SK-N-SH (cell line): ENCODE measurements around the gene FOXO1. TPM values are rescaled to one million over a fixed set of nuclear protein-coding genes. Genes with fewer than 3 reads are reported as not detected.

Experiments
- CTCF ChIA-PET: fragments of 300-600, 350-600 bp; formaldehyde crosslinking; extraction: SDS; loops from one replicate; lab custom pipeline; 2021; lab: Yijun Ruan, JAX
- POLR2A ChIA-PET: fragments of 350-600 bp; sonication (Branson Sonifier 250); formaldehyde crosslinking; extraction: SDS; loops from one replicate; lab custom pipeline; 2020; ENCODE audit warnings: antibody characterized with exemption, inconsistent platforms; lab: Yijun Ruan, JAX
- DNase-seq: peaks from one replicate; pipeline ENCODE4 v3.0.0; 2012
- H2AFZ ChIP-seq: fragments of 200-600 bp; sonication (generic); 2 replicates; pipeline ENCODE4 v1.8.1; 2016; ENCODE audit warnings: antibody characterized with exemption, mild to moderate bottlenecking, low read depth
- H3F3A ChIP-seq: fragments of 200-600 bp; sonication (generic); replicated peaks from 2 replicates; pipeline ENCODE3; 2016; ENCODE audit warnings: antibody characterized with exemption, mild to moderate bottlenecking; ENCODE audit not compliant: insufficient read depth
- H3K27ac ChIP-seq, 2 experiments: fragments of 200-500 bp in 1 of 2; fragments of 200-600 bp in 1 of 2; sonication (Bioruptor generic) in 1 of 2; sonication (generic), shearing (Covaris generic) in 1 of 2; 2 replicates each; pipeline versions ENCODE4 v1.5.1 to v1.6.1; 2014 to 2016; ENCODE audit warnings: low read depth in 2 of 2, inconsistent platforms in 1 of 2, low read length in 1 of 2, mild to moderate bottlenecking in 1 of 2, mixed read lengths in 1 of 2
- H3K27me3 ChIP-seq: fragments of 200-600 bp; sonication (generic), shearing (Covaris generic); 2 replicates; pipeline ENCODE4 v1.6.1; 2016; ENCODE audit warnings: mixed run types; ENCODE audit not compliant: insufficient read depth
- H3K36me3 ChIP-seq, 2 experiments: fragments of 200-500 bp in 1 of 2; fragments of 200-600 bp in 1 of 2; sonication (Bioruptor generic) in 1 of 2; sonication (generic) in 1 of 2; replicated peaks in 1 of 2; 2 replicates each; pipeline versions ENCODE3 to v1.5.1; 2014 to 2016; ENCODE audit warnings: low read length in 1 of 2, mild to moderate bottlenecking in 1 of 2; ENCODE audit not compliant: insufficient read depth in 2 of 2, control insufficient read depth in 1 of 2
- H3K4me1 ChIP-seq, 2 experiments: fragments of 200-500 bp in 1 of 2; fragments of 200-600 bp in 1 of 2; sonication (Bioruptor generic) in 1 of 2; sonication (generic), shearing (Covaris generic) in 1 of 2; 2 replicates each; pipeline versions ENCODE4 v1.5.1 to v1.6.1; 2014 to 2016; ENCODE audit warnings: low read depth in 1 of 2, low read length in 1 of 2, mixed run types in 1 of 2; ENCODE audit not compliant: insufficient read depth in 2 of 2, control insufficient read depth in 1 of 2
- H3K4me2 ChIP-seq: fragments of 200-600 bp; sonication (generic), shearing (Covaris generic); 2 replicates; pipeline ENCODE4 v1.6.1; 2017; ENCODE audit warnings: mixed run types
- H3K4me3 ChIP-seq, 2 experiments: fragments of 200-500 bp in 1 of 2; fragments of 200-600 bp in 1 of 2; sonication (Bioruptor generic) in 1 of 2; sonication (generic), shearing (Covaris generic) in 1 of 2; 2 replicates each; pipeline versions ENCODE4 v1.5.1 to v1.8.1; 2014 to 2016; ENCODE audit warnings: low read depth in 2 of 2, inconsistent platforms in 1 of 2, low read length in 1 of 2, mild to moderate bottlenecking in 1 of 2, mixed read lengths in 1 of 2, moderate library complexity in 1 of 2
- H3K79me2 ChIP-seq: fragments of 200-600 bp; sonication (generic); 2 replicates; pipeline ENCODE4 v1.8.1; 2017; ENCODE audit warnings: mild to moderate bottlenecking; ENCODE audit not compliant: insufficient read depth
- H3K9ac ChIP-seq: fragments of 200-600 bp; sonication (generic); 2 replicates; pipeline ENCODE4 v1.6.1; 2017; ENCODE audit warnings: mixed run types
- H3K9me2 ChIP-seq: fragments of 200-600 bp; sonication (generic); 2 replicates; pipeline ENCODE4 v1.6.1; 2017; ENCODE audit warnings: mixed run types
- H3K9me3 ChIP-seq: fragments of 200-600 bp; sonication (generic); 2 replicates; pipeline ENCODE4 v1.6.1; 2017; ENCODE audit warnings: mixed run types, mild to moderate bottlenecking, moderate library complexity
- H4K20me1 ChIP-seq: fragments of 200-600 bp; sonication (generic); 2 replicates; pipeline ENCODE4 v1.6.1; 2017; ENCODE audit warnings: mild to moderate bottlenecking, mixed run types; ENCODE audit not compliant: insufficient read depth
- ELF1 ChIP-seq: IDR thresholded peaks from 2 replicates; pipeline ENCODE4 v1.4.0; 2012
- EP300 ChIP-seq, 2 experiments: IDR thresholded peaks; 2 replicates each; pipeline versions ENCODE4 v1.4.0 to v1.6.1; 2012; ENCODE audit warnings: borderline replicate concordance in 1 of 2, low read depth in 1 of 2, low read length in 1 of 2
- FOSL2 ChIP-seq: IDR thresholded peaks from 2 replicates; pipeline ENCODE4 v1.4.0; 2012; ENCODE audit warnings: low read depth, mild to moderate bottlenecking, moderate library complexity, borderline replicate concordance
- FOXJ3 ChIP-seq: sonication (generic); formaldehyde crosslinking; IDR thresholded peaks from 2 replicates; pipeline ENCODE4 v1.5.1; 2020; ENCODE audit warnings: mild to moderate bottlenecking, missing genetic modification reagents
- JUND ChIP-seq: IDR thresholded peaks from 2 replicates; pipeline ENCODE4 v1.4.0; 2012
- MXI1 ChIP-seq: IDR thresholded peaks from 2 replicates; pipeline ENCODE4 v1.6.1; 2012; ENCODE audit warnings: mild to moderate bottlenecking, low read depth, low read length, improper control_type of control experiment
- NFIC ChIP-seq: IDR thresholded peaks from 2 replicates; pipeline ENCODE4 v1.4.0; 2012; ENCODE audit warnings: borderline replicate concordance
- RAD21 ChIP-seq: IDR thresholded peaks from 2 replicates; pipeline ENCODE4 v1.6.1; 2012; ENCODE audit warnings: mild to moderate bottlenecking, low read length
- RCOR1 ChIP-seq: fragments of 150-350 bp; IDR thresholded peaks from 2 replicates; pipeline ENCODE4 v1.6.1; 2017; ENCODE audit warnings: antibody characterized with exemption, low read length
- RXRA ChIP-seq: IDR thresholded peaks from 2 replicates; pipeline ENCODE4 v1.4.0; 2012; ENCODE audit warnings: low read depth, mild to moderate bottlenecking, borderline replicate concordance
- TAF1 ChIP-seq: IDR thresholded peaks from 2 replicates; pipeline ENCODE4 v1.6.1; 2012; ENCODE audit warnings: low read depth, mild to moderate bottlenecking, low read length, moderate library complexity, borderline replicate concordance
- TCF12 ChIP-seq: IDR thresholded peaks from 2 replicates; pipeline ENCODE4 v1.4.0; 2012
- TEAD4 ChIP-seq: IDR thresholded peaks from 2 replicates; pipeline ENCODE4 v1.4.0; 2012; ENCODE audit warnings: mild to moderate bottlenecking, borderline replicate concordance; ENCODE audit not compliant: insufficient read depth
- YY1 ChIP-seq: IDR thresholded peaks from 2 replicates; pipeline ENCODE4 v1.4.0; 2012; ENCODE audit warnings: low read depth, mild to moderate bottlenecking
- WGBS: methylation state at CpG from one replicate; pipeline ENCODE4 v1.1.6; 2017; ENCODE audit warnings: low lambda C conversion rate; 5-methylcytosine and 5-hydroxymethylcytosine counted together
- polyA plus RNA-seq, 3 experiments: library from polyadenylated mRNA; depleted of rRNA; stranded (reverse); fragments of >200 nt; gene quantifications; 2 replicates each; pipeline ENCODE4 v1.2.3, GENCODE V29; 2012
- TF ChIP-seq, protein P1 (sequence below): IDR thresholded peaks from 2 replicates; pipeline ENCODE4 v1.6.1; 2012; ENCODE audit warnings: mild to moderate bottlenecking, low read depth, low read length, moderate library complexity
- TF ChIP-seq, protein P2 (sequence below): IDR thresholded peaks from 2 replicates; pipeline ENCODE4 v1.4.0; 2012; ENCODE audit warnings: low read depth, borderline replicate concordance
- TF ChIP-seq, protein P3 (sequence below): fragments of 150-350 bp; IDR thresholded peaks from 2 replicates; pipeline ENCODE4 v1.6.1; 2017; ENCODE audit warnings: antibody characterized with exemption, low read length, low read depth, borderline replicate concordance
- TF ChIP-seq, protein P4 (sequence below): fragments of 200-600 bp; sonication (generic); IDR thresholded peaks from 2 replicates; pipeline ENCODE4 v1.6.1; 2017; ENCODE audit warnings: antibody characterized with exemption, mild to moderate bottlenecking, moderate library complexity
- TF ChIP-seq, protein P5 (sequence below): IDR thresholded peaks from 2 replicates; pipeline ENCODE4; 2012

FOXO1 gene
- polyA plus RNA-seq, 1 of the 3 experiments (the other 2 are of a cell fraction), result 1.8 TPM

DNA sequence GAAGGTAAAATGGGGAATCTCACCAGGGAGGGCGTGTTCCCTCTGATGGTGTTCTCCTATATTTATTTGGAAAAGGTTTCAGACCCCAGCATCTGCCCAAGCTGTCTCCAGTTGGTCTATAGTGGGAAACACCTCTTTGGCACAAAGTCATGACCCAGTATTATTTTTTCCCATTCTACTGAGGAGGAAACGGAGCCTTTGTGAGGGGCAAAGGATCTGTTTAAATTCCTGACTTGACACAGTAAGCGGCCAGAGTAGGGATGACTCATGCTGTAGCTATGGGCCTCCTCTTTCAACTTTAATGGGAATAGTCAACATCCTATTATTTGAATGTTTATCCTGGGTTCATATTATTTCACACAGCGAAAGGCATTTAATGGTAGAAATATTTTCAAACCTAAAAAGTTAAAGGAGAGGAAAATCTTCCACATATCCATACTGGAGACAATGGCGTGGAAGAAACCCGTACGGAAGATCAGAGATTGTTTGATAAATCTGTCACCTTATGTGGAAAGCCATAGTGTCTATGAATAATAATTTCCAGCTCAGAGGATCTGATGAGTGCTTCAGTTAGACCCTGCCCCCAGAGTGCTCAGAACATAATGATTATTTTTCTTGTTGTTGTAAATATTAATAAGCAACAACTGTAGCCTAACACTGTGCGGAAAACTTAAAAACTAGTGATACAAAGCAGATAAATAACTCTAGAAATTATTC, 126.0 kb downstream of the FOXO1 start:
- H3K27me3 ChIP-seq, result no peaks in the 10 kb centered on the region
- no peaks in the 10 kb centered on the region for H3K9me2 ChIP-seq
- POLR2A ChIA-PET, result no interaction called here
- H2AFZ ChIP-seq, result peak overlapping the region; percentile 70
- H3K79me2 ChIP-seq, result no peaks in the 10 kb centered on the region
- H3K4me1 ChIP-seq, result peaks cover 0 to 5% of the 10 kb centered on the region in 2 experiments; a peak in 2 of 4 replicates
- CTCF ChIA-PET, result interaction anchor here (1.2 kb wide), 1 partner anchor 12 kb away, joined by 3 read pairs; no protein-coding TSS in a partner anchor
- peaks cover 15% of the 10 kb centered on the region for H3F3A ChIP-seq
- peak overlapping the region; percentile 17; the same call in 1 of the 2 replicates for H3K9ac ChIP-seq
- TF ChIP-seq NFIC (peak; percentile 52; the same call in 1 of the 2 replicates), FOSL2 (peak; percentile 86), TEAD4 (peak; percentile 65; the same call in 1 of the 2 replicates), FOXJ3 (no peak), RAD21 (no peak), JUND (peak; percentile 94), ELF1 (no peak), RCOR1 (no peak), RXRA (peak; percentile 48; the same call in 1 of the 2 replicates), TAF1 (no peak), YY1 (no peak), EP300 (IDR thresholded peaks at IDR 0.05; ENCODE audit: borderline replicate concordance in 1 of 2, low read depth in 1 of 2, low read length in 1 of 2) (peak in 1 of 2 experiments; percentile 53; a peak in 1 of 4 replicates), MXI1 (no peak), TCF12 (peak; percentile 76)
- TF ChIP-seq, protein P1, sequence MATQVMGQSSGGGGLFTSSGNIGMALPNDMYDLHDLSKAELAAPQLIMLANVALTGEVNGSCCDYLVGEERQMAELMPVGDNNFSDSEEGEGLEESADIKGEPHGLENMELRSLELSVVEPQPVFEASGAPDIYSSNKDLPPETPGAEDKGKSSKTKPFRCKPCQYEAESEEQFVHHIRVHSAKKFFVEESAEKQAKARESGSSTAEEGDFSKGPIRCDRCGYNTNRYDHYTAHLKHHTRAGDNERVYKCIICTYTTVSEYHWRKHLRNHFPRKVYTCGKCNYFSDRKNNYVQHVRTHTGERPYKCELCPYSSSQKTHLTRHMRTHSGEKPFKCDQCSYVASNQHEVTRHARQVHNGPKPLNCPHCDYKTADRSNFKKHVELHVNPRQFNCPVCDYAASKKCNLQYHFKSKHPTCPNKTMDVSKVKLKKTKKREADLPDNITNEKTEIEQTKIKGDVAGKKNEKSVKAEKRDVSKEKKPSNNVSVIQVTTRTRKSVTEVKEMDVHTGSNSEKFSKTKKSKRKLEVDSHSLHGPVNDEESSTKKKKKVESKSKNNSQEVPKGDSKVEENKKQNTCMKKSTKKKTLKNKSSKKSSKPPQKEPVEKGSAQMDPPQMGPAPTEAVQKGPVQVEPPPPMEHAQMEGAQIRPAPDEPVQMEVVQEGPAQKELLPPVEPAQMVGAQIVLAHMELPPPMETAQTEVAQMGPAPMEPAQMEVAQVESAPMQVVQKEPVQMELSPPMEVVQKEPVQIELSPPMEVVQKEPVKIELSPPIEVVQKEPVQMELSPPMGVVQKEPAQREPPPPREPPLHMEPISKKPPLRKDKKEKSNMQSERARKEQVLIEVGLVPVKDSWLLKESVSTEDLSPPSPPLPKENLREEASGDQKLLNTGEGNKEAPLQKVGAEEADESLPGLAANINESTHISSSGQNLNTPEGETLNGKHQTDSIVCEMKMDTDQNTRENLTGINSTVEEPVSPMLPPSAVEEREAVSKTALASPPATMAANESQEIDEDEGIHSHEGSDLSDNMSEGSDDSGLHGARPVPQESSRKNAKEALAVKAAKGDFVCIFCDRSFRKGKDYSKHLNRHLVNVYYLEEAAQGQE, result no peak
- TF ChIP-seq, protein P2, sequence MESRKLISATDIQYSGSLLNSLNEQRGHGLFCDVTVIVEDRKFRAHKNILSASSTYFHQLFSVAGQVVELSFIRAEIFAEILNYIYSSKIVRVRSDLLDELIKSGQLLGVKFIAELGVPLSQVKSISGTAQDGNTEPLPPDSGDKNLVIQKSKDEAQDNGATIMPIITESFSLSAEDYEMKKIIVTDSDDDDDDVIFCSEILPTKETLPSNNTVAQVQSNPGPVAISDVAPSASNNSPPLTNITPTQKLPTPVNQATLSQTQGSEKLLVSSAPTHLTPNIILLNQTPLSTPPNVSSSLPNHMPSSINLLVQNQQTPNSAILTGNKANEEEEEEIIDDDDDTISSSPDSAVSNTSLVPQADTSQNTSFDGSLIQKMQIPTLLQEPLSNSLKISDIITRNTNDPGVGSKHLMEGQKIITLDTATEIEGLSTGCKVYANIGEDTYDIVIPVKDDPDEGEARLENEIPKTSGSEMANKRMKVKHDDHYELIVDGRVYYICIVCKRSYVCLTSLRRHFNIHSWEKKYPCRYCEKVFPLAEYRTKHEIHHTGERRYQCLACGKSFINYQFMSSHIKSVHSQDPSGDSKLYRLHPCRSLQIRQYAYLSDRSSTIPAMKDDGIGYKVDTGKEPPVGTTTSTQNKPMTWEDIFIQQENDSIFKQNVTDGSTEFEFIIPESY, result no peak
- TF ChIP-seq, protein P3, sequence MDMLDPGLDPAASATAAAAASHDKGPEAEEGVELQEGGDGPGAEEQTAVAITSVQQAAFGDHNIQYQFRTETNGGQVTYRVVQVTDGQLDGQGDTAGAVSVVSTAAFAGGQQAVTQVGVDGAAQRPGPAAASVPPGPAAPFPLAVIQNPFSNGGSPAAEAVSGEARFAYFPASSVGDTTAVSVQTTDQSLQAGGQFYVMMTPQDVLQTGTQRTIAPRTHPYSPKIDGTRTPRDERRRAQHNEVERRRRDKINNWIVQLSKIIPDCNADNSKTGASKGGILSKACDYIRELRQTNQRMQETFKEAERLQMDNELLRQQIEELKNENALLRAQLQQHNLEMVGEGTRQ, result no peak
- TF ChIP-seq, protein P4, sequence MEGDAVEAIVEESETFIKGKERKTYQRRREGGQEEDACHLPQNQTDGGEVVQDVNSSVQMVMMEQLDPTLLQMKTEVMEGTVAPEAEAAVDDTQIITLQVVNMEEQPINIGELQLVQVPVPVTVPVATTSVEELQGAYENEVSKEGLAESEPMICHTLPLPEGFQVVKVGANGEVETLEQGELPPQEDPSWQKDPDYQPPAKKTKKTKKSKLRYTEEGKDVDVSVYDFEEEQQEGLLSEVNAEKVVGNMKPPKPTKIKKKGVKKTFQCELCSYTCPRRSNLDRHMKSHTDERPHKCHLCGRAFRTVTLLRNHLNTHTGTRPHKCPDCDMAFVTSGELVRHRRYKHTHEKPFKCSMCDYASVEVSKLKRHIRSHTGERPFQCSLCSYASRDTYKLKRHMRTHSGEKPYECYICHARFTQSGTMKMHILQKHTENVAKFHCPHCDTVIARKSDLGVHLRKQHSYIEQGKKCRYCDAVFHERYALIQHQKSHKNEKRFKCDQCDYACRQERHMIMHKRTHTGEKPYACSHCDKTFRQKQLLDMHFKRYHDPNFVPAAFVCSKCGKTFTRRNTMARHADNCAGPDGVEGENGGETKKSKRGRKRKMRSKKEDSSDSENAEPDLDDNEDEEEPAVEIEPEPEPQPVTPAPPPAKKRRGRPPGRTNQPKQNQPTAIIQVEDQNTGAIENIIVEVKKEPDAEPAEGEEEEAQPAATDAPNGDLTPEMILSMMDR, result no peak
- TF ChIP-seq, protein P5, sequence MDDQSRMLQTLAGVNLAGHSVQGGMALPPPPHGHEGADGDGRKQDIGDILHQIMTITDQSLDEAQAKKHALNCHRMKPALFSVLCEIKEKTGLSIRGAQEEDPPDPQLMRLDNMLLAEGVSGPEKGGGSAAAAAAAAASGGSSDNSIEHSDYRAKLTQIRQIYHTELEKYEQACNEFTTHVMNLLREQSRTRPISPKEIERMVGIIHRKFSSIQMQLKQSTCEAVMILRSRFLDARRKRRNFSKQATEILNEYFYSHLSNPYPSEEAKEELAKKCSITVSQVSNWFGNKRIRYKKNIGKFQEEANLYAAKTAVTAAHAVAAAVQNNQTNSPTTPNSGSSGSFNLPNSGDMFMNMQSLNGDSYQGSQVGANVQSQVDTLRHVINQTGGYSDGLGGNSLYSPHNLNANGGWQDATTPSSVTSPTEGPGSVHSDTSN, result peak; percentile 70
- no peaks in the 10 kb centered on the region for H4K20me1 ChIP-seq
- no peak for DNase-seq
- H3K9me3 ChIP-seq, result no peaks in the 10 kb centered on the region
- peak overlapping the region; percentile 19 to 69; a peak in 3 of 4 replicates for H3K27ac ChIP-seq
- H3K36me3 ChIP-seq, result no peaks in the 10 kb centered on the region
- H3K4me3 ChIP-seq, result no peak overlapping the region
- peak overlapping the region; percentile 59 for H3K4me2 ChIP-seq
- 49% methylated on average over 8 of the region's 8 CpGs for WGBS
